HepG2 (cell line): ENCODE measurements around the gene HDHD3. TPM values are rescaled to one million over a fixed set of nuclear protein-coding genes. Genes with fewer than 3 reads are reported as not detected.

Experiments used
- CBX5 ChIP-seq: sonication (generic); formaldehyde crosslinking; IDR thresholded peaks from 2 replicates; pipeline ENCODE4 v1.4.0; 2020; ENCODE audit warnings: missing genetic modification reagents, borderline replicate concordance
- DZIP1 ChIP-seq: sonication (generic); formaldehyde crosslinking; IDR thresholded peaks from 2 replicates; pipeline ENCODE4 v1.5.0; 2020; ENCODE audit warnings: mild to moderate bottlenecking, missing genetic modification reagents
- ESRRA ChIP-seq: sonication (generic); formaldehyde crosslinking; IDR thresholded peaks from 2 replicates; pipeline ENCODE4 v1.5.1; 2020; ENCODE audit warnings: mild to moderate bottlenecking, low read depth, missing genetic modification reagents
- FLYWCH1 ChIP-seq: sonication (generic); formaldehyde crosslinking; IDR thresholded peaks from 2 replicates; pipeline ENCODE4 v1.8.1; 2023; ENCODE audit warnings: mild to moderate bottlenecking, missing genetic modification reagents
- FOXO4 ChIP-seq: sonication (generic); formaldehyde crosslinking; conservative IDR thresholded peaks from 2 replicates; pipeline ENCODE4 v1.8.1; 2023; ENCODE audit warnings: missing genetic modification reagents
- ONECUT2 ChIP-seq: sonication (generic); formaldehyde crosslinking; IDR thresholded peaks from 2 replicates; pipeline ENCODE4 v1.4.0; 2020; ENCODE audit warnings: missing genetic modification reagents
- PLSCR1 ChIP-seq: sonication (generic); formaldehyde crosslinking; IDR thresholded peaks from 2 replicates; pipeline ENCODE4 v1.5.0; 2020; ENCODE audit warnings: missing genetic modification reagents, mild to moderate bottlenecking, borderline replicate concordance
- PRDM4 ChIP-seq: sonication (generic); formaldehyde crosslinking; IDR thresholded peaks from 2 replicates; pipeline ENCODE4 v1.9.0; 2021; ENCODE audit warnings: missing genetic modification reagents, borderline replicate concordance
- SOX5 ChIP-seq: IDR thresholded peaks from 2 replicates; pipeline ENCODE4 v1.6.1; 2016; ENCODE audit warnings: borderline replicate concordance
- USF2 ChIP-seq, 2 experiments: sonication (generic) in 1 of 2; formaldehyde crosslinking in 1 of 2; IDR thresholded peaks; 2 replicates each; pipeline versions ENCODE4 v1.5.1 to v1.6.1; 2011 to 2020; ENCODE audit warnings: borderline replicate concordance in 1 of 2, low read depth in 1 of 2, low read length in 1 of 2, mild to moderate bottlenecking in 1 of 2, missing genetic modification reagents in 1 of 2, moderate library complexity in 1 of 2
- ZFP36L1 ChIP-seq: sonication (generic); formaldehyde crosslinking; IDR thresholded peaks from 2 replicates; pipeline ENCODE4 v1.8.0; 2022; ENCODE audit warnings: mild to moderate bottlenecking, missing genetic modification reagents, moderate library complexity
- ZNF24 ChIP-seq: fragments of 450-650 bp; IDR thresholded peaks from 2 replicates; pipeline ENCODE4 v1.6.1; 2017; ENCODE audit warnings: antibody characterized with exemption, mild to moderate bottlenecking
- ZNF256 ChIP-seq: sonication (generic); formaldehyde crosslinking; conservative IDR thresholded peaks from 2 replicates; pipeline ENCODE4 v1.4.0; 2020; ENCODE audit warnings: missing genetic modification reagents
- ZNF33A ChIP-seq: sonication (generic); formaldehyde crosslinking; IDR thresholded peaks from 2 replicates; pipeline ENCODE4 v1.5.1; 2020; ENCODE audit warnings: missing genetic modification reagents, mild to moderate bottlenecking, moderate library complexity, borderline replicate concordance
- ZNF615 ChIP-seq: sonication (generic); formaldehyde crosslinking; IDR thresholded peaks from 2 replicates; pipeline ENCODE4 v1.5.0; 2020; ENCODE audit warnings: mild to moderate bottlenecking, missing genetic modification reagents, borderline replicate concordance
- ZNF784 ChIP-seq: sonication (generic); formaldehyde crosslinking; IDR thresholded peaks from 2 replicates; pipeline ENCODE4 v1.5.1; 2020; ENCODE audit warnings: missing genetic modification reagents, mild to moderate bottlenecking, borderline replicate concordance
- polyA plus RNA-seq, 8 experiments: library from polyadenylated mRNA; depleted of rRNA in 3 of 8; stranded (reverse) in 7 of 8; unstranded in 1 of 8; fragments of >200 nt; fragmentation: Illumina TruSeq in 4 of 8; extraction: Trizol in 4 of 8; gene quantifications; 2 replicates each; pipeline versions ENCODE4 v1.2.1 to v1.2.3, GENCODE V29; 2011 to 2016; ENCODE audit warnings: low read depth in 4 of 8, missing spikeins in 1 of 8, mixed read lengths in 1 of 8; ENCODE audit not compliant: insufficient read depth in 1 of 8
- total RNA-seq, 5 experiments: library from RNA; depleted of rRNA; stranded (reverse); fragments of >200 nt; fragmentation: Illumina TruSeq; extraction: Trizol; gene quantifications; 2 replicates each; pipeline ENCODE4 v1.2.3, GENCODE V29; 2016; ENCODE audit warnings: low read depth in 1 of 5

HDHD3 gene
- total and polyA plus RNA-seq, 2 of the 13 experiments (the other 11 are each of a cell fraction or from before 2014, with no cell fraction given), result 23.1 to 38.5 TPM

- TF ChIP-seq FOXO4 (CRISPR knock-in tag) (no peak), SOX5 (peak; percentile 75), ZNF256 (CRISPR knock-in tag) (no peak), ONECUT2 (CRISPR knock-in tag) (0 out of 2 replicates have a peak, but pooled peaks have one; percentile 6), PLSCR1 (CRISPR knock-in tag) (no peak), ZNF24 (peak; percentile 86), USF2 (IDR thresholded peaks at IDR 0.05; ENCODE audit: low read depth, low read length) (no peak), USF2 (CRISPR knock-in tag; IDR thresholded peaks at IDR 0.05; ENCODE audit: borderline replicate concordance) (no peak), ZNF784 (CRISPR knock-in tag) (no peak; the same call in 1 of the 2 replicates), FLYWCH1 (no peak), ZFP36L1 (CRISPR knock-in tag) (peak; percentile 69; the same call in 1 of the 2 replicates), DZIP1 (CRISPR knock-in tag) (no peak), PRDM4 (CRISPR knock-in tag) (no peak), ZNF33A (CRISPR knock-in tag) (no peak), ESRRA (peak; percentile 59; the same call in 1 of the 2 replicates), ZNF615 (CRISPR knock-in tag) (no peak), CBX5 (CRISPR knock-in tag) (no peak; the same call in 1 of the 2 replicates)
Observed at GRCh38 chr9:113395000-113395861, 18.4 kb upstream of the HDHD3 start (continued).
